GM23338 (cell line): ENCODE results near the gene CD6. TPM values are rescaled to one million over a fixed set of nuclear protein-coding genes. Genes with fewer than 3 reads are reported as not detected.

Source experiments
- ATAC-seq: fragments of 200-7000 bp; cut with Tn5 transposase; 3 replicates; pipeline ENCODE4 v1.9.1; 2020
- DNase-seq: peaks from one replicate; pipeline ENCODE4 v3.0.0-alpha.2; 2015; ENCODE audit warnings: low spot score
- H2AFZ ChIP-seq: fragments of 200-600 bp; sonication (generic); 2 replicates; pipeline ENCODE4 v1.8.0; 2016; ENCODE audit warnings: antibody characterized with exemption, mild to moderate bottlenecking, moderate library complexity
- H3F3A ChIP-seq: fragments of 200-600 bp; sonication (generic); replicated peaks from 2 replicates; pipeline ENCODE4 v1.8.0; 2017; ENCODE audit warnings: antibody characterized with exemption, mixed run types, low read depth
- H3K27ac ChIP-seq: fragments of 200-600 bp; sonication (generic); 2 replicates; pipeline ENCODE4 v1.6.1; 2016; ENCODE audit warnings: low read depth
- H3K27me3 ChIP-seq: fragments of 200-600 bp; sonication (generic); 2 replicates; pipeline ENCODE4 v1.8.0; 2016; ENCODE audit warnings: mild to moderate bottlenecking, mixed run types, moderate library complexity; ENCODE audit not compliant: insufficient read depth
- H3K36me3 ChIP-seq: fragments of 200-600 bp; sonication (generic); 2 replicates; pipeline ENCODE4 v1.8.0; 2016; ENCODE audit warnings: mild to moderate bottlenecking; ENCODE audit not compliant: insufficient read depth
- H3K4me1 ChIP-seq: fragments of 200-600 bp; sonication (generic); 2 replicates; pipeline ENCODE4 v1.8.0; 2016; ENCODE audit warnings: mild to moderate bottlenecking, moderate library complexity; ENCODE audit not compliant: insufficient read depth
- H3K4me2 ChIP-seq: fragments of 200-600 bp; sonication (generic); 2 replicates; pipeline ENCODE4 v1.7.1; 2017; ENCODE audit warnings: mixed run types
- H3K4me3 ChIP-seq: fragments of 200-600 bp; sonication (generic); 2 replicates; pipeline ENCODE4 v1.6.1; 2016; ENCODE audit warnings: mixed run types
- H3K79me2 ChIP-seq: fragments of 200-600 bp; sonication (generic); replicated peaks from 2 replicates; pipeline ENCODE4 v1.8.0; 2017; ENCODE audit warnings: mild to moderate bottlenecking; ENCODE audit not compliant: insufficient read depth
- H3K9me2 ChIP-seq: fragments of 200-600 bp; sonication (generic); 2 replicates; pipeline ENCODE4 v1.8.0; 2017; ENCODE audit not compliant: insufficient read depth
- H4K20me1 ChIP-seq: fragments of 200-600 bp; sonication (generic); replicated peaks from 2 replicates; pipeline ENCODE4 v1.8.0; 2017; ENCODE audit warnings: mild to moderate bottlenecking; ENCODE audit not compliant: insufficient read depth
- H3K27ac Mint-ChIP-seq: 2 replicates; pipeline ENCODE4 v1.8.0; 2020; ENCODE audit warnings: inconsistent platforms, mild to moderate bottlenecking, moderate library complexity, mixed read lengths
- H3K27me3 Mint-ChIP-seq: 3 replicates; pipeline ENCODE4 v1.8.0; 2022; ENCODE audit warnings: low read depth, mild to moderate bottlenecking, moderate library complexity, mixed read lengths, inconsistent platforms; ENCODE audit not compliant: insufficient read depth, poor library complexity
- H3K36me3 Mint-ChIP-seq: 3 replicates; pipeline ENCODE4 v1.8.0; 2021; ENCODE audit warnings: low read depth, mild to moderate bottlenecking, inconsistent platforms, moderate library complexity, mixed read lengths
- H3K4me1 Mint-ChIP-seq: 3 replicates; pipeline ENCODE4 v1.8.0; 2020; ENCODE audit warnings: mild to moderate bottlenecking, inconsistent platforms, mixed read lengths
- H3K4me3 Mint-ChIP-seq: 3 replicates; pipeline ENCODE4 v1.8.0; 2021; ENCODE audit warnings: moderate library complexity, mild to moderate bottlenecking, inconsistent platforms, mixed read lengths
- H3K9me3 Mint-ChIP-seq: 3 replicates; pipeline ENCODE4 v1.8.0; 2020; ENCODE audit warnings: moderate library complexity, mild to moderate bottlenecking, inconsistent platforms, mixed read lengths
- CREB1 ChIP-seq: fragments of 250-450 bp; sonication (Bioruptor Pico); IDR thresholded peaks from 2 replicates; pipeline ENCODE4 v1.5.0; 2020; ENCODE audit warnings: low read depth, mild to moderate bottlenecking, moderate library complexity
- CTCF ChIP-seq, 2 experiments: fragments of 200-600 bp in 1 of 2; sonication (generic) in 1 of 2; conservative IDR thresholded peaks; 2 replicates each; pipeline versions ENCODE4 v1.5.1 to v1.6.1; 2016 to 2017; ENCODE audit warnings: antibody characterized with exemption in 2 of 2, low read depth in 2 of 2, mild to moderate bottlenecking in 2 of 2, moderate library complexity in 1 of 2
- ETS1 ChIP-seq: IDR thresholded peaks from 2 replicates; pipeline ENCODE4 v1.6.1; 2016; ENCODE audit warnings: antibody characterized with exemption
- EZH2 ChIP-seq: fragments of 200-600 bp; sonication (generic); IDR thresholded peaks from one replicate; pipeline ENCODE4 v1.8.0; 2017; ENCODE audit warnings: antibody characterized with exemption, mild to moderate bottlenecking, low read depth; ENCODE audit not compliant: unreplicated experiment
- EZH2phosphoT487 ChIP-seq: fragments of 200-600 bp; sonication (generic); IDR thresholded peaks from one replicate; pipeline ENCODE4 v1.8.1; 2018; ENCODE audit warnings: antibody characterized with exemption; ENCODE audit not compliant: unreplicated experiment
- NANOG ChIP-seq: IDR thresholded peaks from 2 replicates; pipeline ENCODE4 v1.6.1; 2016; ENCODE audit warnings: antibody characterized with exemption, borderline replicate concordance
- STAT1 ChIP-seq: IDR thresholded peaks from one replicate; pipeline ENCODE4 v1.6.1; 2016; ENCODE audit warnings: antibody characterized with exemption; ENCODE audit not compliant: unreplicated experiment
- ZNF114 ChIP-seq: fragments of 250-450 bp; sonication (Bioruptor Pico); IDR thresholded peaks from 2 replicates; pipeline ENCODE4 v1.5.0; 2020; ENCODE audit warnings: mild to moderate bottlenecking, moderate library complexity
- ZNF331 ChIP-seq: fragments of 250-450 bp; sonication (Bioruptor Pico); IDR thresholded peaks from 2 replicates; pipeline ENCODE4 v1.5.0; 2020; ENCODE audit warnings: low read depth, mild to moderate bottlenecking, moderate library complexity
- ZNF462 ChIP-seq: fragments of 250-450 bp; sonication (Bioruptor Pico); IDR thresholded peaks from 2 replicates; pipeline ENCODE4 v1.5.0; 2020; ENCODE audit warnings: mild to moderate bottlenecking, moderate library complexity
- polyA plus RNA-seq: library from polyadenylated mRNA; unstranded; fragments of >200 nt; fragmentation: Nextera tagmentation; extraction: Ambion mirVana; gene quantifications from 2 replicates; pipeline ENCODE4 v1.2.1, GENCODE V29; 2016
- total RNA-seq: library from RNA; depleted of rRNA; stranded (reverse); fragments of >200 nt; shearing (Covaris generic); gene quantifications from 2 replicates; pipeline ENCODE4 v1.2.3, GENCODE V29; 2014

The CD6 gene
- total and polyA plus RNA-seq, 2 experiments from 2014 or later, result 0.49 TPM; not detected in 1

GRCh38 chr11:61011950-61012736, 40.7 kb downstream of the CD6 start (continued):
- no peak for TF ChIP-seq CTCF (conservative IDR thresholded peaks at IDR 0.05; ENCODE audit: low read depth in 2 of 2)
- no peak for TF ChIP-seq ZNF114
- TF ChIP-seq EZH2phosphoT487, result no peak
- no peak for TF ChIP-seq ZNF331 (CRISPR knock-in tag)
- no peak for TF ChIP-seq STAT1
- no peak for TF ChIP-seq NANOG

- Histone ChIP-seq H3K4me1 (no peaks in the 10 kb centered on the region), H3K4me3 (no peak overlapping the region), H4K20me1 (no peaks in the 10 kb centered on the region), H3K4me2 (no peak overlapping the region), H3K27ac (no peak overlapping the region), H3K9me2 (no peaks in the 10 kb centered on the region), H3K79me2 (no peaks in the 10 kb centered on the region), H3K27me3 (peaks cover 39% of the 10 kb centered on the region), H2AFZ (no peak overlapping the region), H3K36me3 (no peaks in the 10 kb centered on the region), H3F3A (no peaks in the 10 kb centered on the region)
- no peaks in the 10 kb centered on the region; the same call in 2 of the 3 replicates for H3K9me3 Mint-ChIP-seq
- DNase-seq (no peak), ATAC-seq (no peak)
- no peaks in the 10 kb centered on the region for H3K36me3 Mint-ChIP-seq
- H3K4me1 Mint-ChIP-seq, result peaks cover 2% of the 10 kb centered on the region; the same call in 1 of the 3 replicates
- no peak overlapping the region for H3K4me3 Mint-ChIP-seq
- no peak overlapping the region for H3K27ac Mint-ChIP-seq
- peaks cover 39% of the 10 kb centered on the region for H3K27me3 Mint-ChIP-seq
- TF ChIP-seq EZH2 (no peak), ETS1 (no peak), CREB1 (CRISPR knock-in tag) (no peak), ZNF462 (CRISPR knock-in tag) (no peak), EZH2phosphoT487 (no peak), STAT1 (no peak), CTCF (conservative IDR thresholded peaks at IDR 0.05; ENCODE audit: low read depth in 2 of 2) (no peak)
These were observed 41.3 kb downstream of the CD6 start for GRCh38 chr11:61012737-61013215.
